HG03521 (cell line): ENCODE measurements around the gene FRMD1.

Experiments
- ATAC-seq: cut with Tn5 transposase; IDR thresholded peaks from one replicate; pipeline ENCODE4 v1.9.1; 2021; ENCODE audit warnings: mild to moderate bottlenecking, moderate library complexity; ENCODE audit not compliant: unreplicated experiment

The FRMD1 gene

GRCh38 chr6:168113226-168113625, 34.2 kb upstream of the FRMD1 start:
- ATAC-seq = no peak

DNA sequence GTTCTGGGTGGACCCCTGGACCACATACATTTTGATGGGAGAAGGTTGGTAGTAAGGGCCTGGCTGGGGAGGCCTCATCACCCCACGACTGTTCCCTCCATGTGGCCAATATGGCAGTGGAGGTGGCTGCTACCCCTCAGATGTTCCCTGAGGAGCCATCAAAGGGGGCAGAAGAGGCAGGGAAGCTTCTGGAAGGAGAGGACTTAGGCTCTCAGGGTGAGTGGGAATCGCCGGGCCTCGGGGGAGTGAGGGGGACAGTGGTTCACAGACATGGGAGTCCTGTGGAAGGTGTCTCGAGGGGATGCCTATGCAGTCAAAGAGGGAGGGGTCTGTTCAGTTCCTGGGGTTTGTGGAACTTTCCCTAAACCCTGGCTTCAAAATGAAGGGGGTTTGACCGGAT, 32.9 kb upstream of the FRMD1 start:
- ATAC-seq = no peak

DNA sequence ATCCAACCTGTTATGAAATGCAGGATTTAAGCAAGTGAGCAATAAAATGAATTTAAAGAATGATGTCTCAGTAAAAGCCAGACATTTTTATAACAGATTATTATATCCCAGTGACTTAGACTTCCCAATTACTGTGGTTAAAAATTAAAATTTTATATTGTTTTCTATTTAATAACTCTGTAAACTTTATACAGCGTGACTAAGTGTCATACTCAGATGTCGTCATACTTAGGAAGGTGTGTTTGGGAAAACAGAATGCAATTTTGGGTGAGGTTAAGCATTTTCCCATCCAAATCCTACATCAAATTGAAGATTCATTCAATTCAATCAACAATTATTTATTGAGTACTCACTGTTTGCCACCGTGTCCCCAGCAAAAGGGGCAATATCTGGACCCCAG, 31.4 kb upstream of the FRMD1 start:
- ATAC-seq = no peak

- ATAC-seq = no peak
These were observed 30.2 kb upstream of the FRMD1 start for GRCh38 chr6:168109171-168109570.

DNA sequence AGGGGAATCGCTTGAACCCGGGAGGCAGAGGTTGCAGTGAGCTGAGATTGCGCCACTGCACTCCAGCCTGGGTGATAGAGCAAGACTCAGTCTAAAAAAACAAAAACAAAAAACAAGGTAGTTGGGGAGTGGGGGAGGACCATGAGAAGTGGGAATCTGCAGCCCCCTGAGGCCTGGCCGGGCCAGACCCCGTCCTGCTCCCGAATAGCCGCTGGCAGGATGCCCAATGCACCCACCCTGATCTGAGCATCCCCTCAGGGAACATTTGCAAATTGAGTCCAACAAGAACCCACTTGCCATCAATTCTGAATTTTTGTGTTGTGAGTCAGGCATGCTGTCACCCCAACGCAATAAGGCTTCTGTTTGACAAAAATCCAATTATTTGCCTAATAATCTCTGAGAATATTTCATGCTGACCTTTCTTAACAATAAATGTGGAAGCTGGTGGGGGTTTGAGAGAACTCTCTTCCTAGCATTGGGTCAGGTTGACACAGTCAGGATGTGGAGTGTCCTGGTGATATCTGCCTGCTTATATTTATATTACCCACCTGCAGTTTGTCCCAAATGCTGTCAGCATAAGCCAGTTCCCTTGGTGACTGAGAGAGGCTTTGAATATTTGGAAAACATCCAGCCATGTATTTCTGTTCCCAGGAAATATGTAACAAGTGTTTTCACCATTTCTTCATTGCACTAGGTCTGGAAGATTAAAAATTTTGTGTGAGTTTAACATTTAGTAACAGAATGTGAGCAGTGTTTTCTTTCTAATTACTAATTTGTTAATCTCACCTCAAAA, 28.4 kb upstream of the FRMD1 start:
- ATAC-seq = no peak

- ATAC-seq = no peak
These were observed 27.6 kb upstream of the FRMD1 start for GRCh38 chr6:168106633-168107005.

DNA sequence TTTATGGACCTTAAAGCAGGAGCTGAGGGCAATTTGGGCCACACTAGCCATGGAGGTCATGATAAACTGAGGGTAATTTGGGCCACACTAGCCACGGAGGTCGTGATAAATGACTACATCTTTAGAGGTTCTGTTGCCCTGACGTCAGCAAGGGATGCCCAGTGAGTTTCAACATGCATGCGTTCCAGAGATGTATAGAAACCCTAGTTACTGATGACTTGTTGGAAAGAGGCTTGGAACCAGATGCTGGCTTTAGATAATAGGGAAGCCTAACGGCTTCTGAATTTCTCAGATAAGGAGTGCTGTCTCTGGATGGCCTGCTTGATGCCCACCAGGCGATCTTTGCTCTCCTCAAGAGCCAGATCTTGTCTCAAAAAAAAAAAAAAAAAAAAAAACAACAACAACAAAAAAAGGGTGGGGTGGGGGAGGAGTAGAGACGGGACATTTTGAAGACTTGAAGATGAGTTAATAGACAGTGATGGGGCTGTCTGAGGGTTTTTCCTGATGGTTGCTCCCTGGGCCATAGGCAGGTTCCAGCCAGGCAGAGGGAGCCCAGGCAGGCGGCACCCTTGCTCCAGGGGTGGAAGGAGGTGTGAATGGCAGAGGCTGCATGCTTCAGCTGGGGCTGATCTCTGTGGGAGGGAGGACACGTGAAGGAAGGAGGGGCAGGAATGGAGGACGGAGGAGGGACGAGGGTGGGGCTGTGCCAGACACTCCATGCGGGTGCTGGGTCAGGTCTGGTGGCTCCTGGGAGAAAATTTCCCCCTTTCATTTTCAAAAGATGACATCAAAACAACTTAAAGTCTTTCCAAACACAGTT, 27.0 kb upstream of the FRMD1 start:
- ATAC-seq = no peak

GRCh38 chr6:168104636-168105035, 25.6 kb upstream of the FRMD1 start:
- no peak for ATAC-seq

DNA sequence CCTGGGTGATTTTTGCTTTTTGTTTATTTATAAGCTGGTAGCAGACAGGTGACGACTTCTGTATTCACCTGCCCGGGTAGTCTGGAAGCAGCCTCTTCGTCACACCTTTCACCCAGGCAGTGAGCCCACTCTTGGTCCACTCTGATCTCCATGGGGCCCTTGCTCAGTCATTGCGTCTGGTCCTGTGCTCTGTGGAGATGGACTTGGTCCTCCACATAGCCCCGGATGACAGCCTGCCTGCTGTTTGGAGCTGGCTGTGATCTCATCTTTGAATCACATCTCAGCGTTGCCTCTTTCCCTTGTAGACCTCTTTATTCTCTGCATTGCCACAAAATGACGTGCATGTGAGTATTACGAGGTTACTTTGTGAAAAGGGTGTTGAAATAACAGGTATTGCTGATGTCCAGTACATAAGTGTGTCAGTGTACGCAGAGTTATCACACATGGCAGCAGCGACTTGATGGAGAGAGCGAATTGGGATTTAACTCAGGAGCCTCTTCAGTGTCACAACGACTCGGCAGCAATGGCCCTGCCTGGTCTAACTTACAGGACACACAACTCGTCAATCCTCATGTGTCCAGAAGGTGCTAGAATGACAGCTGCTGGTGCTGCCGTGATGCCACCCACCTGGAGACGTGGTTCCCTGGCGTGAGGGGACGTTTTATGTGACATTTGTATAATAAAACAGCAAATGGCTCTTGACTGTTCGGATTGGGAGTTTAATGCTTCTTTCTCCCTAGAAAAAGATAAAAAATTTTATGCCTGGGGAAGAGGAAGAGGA, 24.2 kb upstream of the FRMD1 start:
- ATAC-seq = no peak

DNA sequence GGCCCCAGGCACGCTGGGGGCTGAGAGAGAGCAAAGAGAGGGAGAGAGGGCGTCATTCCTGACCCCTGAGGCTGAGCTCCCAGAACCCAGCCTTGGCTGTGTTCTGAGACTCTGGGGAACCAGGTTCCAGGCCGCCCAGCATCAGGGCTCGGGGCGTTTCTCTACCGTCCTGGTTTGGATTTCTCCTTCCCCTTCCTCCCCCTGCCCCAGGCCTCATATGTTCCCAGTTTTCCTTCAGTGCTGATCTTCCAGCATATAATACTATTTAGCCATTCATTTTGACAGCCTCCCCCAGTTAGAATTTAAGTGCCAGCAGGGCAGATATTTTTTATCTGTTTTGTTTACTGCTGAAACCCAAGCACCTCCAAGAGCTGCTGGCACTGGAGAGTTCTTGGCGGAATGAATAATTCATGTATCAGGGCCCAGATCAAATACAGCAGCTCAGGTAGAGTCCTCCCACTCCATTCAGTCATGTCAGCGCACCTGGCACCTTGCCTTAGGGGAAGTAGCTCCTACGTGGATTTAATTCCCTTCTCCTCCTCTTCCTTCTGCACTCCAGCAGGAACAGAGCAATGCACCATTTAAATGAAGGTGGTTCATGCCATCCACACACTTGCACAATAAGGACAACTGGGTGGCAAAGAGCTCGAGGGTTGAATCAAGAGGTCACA, 23.4 kb upstream of the FRMD1 start:
- no peak for ATAC-seq

DNA sequence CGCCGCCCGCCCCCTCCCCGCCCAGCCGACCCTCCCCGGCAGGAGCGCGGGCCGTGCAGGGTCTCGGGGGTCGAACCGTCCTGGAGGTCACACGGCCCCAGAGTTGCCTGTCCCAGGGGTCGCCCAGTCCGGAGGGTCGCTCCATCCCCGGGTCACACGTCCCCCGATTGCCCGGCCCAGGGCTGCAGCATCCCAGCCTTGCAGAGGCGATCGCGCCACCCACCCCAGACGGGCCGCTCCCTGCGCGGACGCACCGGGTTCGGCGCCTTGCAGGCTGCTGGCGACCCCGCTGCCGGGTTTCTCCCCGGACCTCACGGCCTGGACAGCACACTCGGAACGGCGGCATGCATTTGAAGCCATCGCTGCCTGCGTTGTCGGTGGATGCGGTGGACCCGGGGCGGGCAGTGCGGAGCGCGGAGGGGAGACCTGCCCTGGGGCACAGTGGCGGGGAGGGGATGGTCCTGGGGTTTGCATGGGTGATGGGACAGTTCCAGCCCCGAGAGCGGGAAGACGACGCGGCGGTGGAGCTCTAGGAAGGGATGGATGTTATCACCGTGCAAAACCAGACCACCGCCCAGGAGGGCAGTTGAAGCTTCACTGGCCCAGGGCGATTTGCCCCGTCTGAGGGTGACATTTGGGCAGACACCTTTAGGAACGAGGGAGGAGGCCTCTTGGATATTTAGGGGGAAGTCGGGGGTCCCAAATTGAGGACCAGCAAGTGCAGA, 22.7 kb upstream of the FRMD1 start:
- no peak for ATAC-seq

- no peak for ATAC-seq
These were observed 22.0 kb upstream of the FRMD1 start for GRCh38 chr6:168100803-168101589.

- no peak for ATAC-seq
These were observed 21.2 kb upstream of the FRMD1 start for GRCh38 chr6:168100011-168100802.

GRCh38 chr6:168099201-168100010, 20.4 kb upstream of the FRMD1 start:
- no peak for ATAC-seq

- ATAC-seq = no peak
These were observed 19.4 kb upstream of the FRMD1 start for GRCh38 chr6:168098431-168098861.

GRCh38 chr6:168097621-168098430, 18.8 kb upstream of the FRMD1 start:
- no peak for ATAC-seq

GRCh38 chr6:168097221-168097620, 18.2 kb upstream of the FRMD1 start:
- no peak for ATAC-seq
